SH-SY5Y (cell line): ENCODE results near the gene RPL13.

ENCODE experiments used
- GATA2 ChIP-seq: IDR thresholded peaks from 2 replicates; pipeline ENCODE4 v1.6.1; 2011; ENCODE audit warnings: mild to moderate bottlenecking, low read depth, low read length
- GATA3 ChIP-seq: IDR thresholded peaks from 2 replicates; pipeline ENCODE4 v1.6.1; 2011; ENCODE audit warnings: low read depth, mild to moderate bottlenecking, low read length, moderate library complexity

RPL13 gene

GRCh38 chr16:89536886-89537548, 23.5 kb upstream of the RPL13 start:
- TF ChIP-seq GATA2: no peak
- no peak for TF ChIP-seq GATA3

- no peak for TF ChIP-seq GATA2
- no peak for TF ChIP-seq GATA3
These were observed 22.9 kb upstream of the RPL13 start for GRCh38 chr16:89537549-89537925.

GRCh38 chr16:89538286-89538685, 22.2 kb upstream of the RPL13 start:
- TF ChIP-seq GATA2 (no peak), GATA3 (no peak)

GRCh38 chr16:89540557-89540956, 19.9 kb upstream of the RPL13 start:
- TF ChIP-seq GATA3 (no peak), GATA2 (no peak)

- no peak for TF ChIP-seq GATA3
- TF ChIP-seq GATA2: no peak
These were observed 18.7 kb upstream of the RPL13 start for GRCh38 chr16:89541792-89542191.

DNA sequence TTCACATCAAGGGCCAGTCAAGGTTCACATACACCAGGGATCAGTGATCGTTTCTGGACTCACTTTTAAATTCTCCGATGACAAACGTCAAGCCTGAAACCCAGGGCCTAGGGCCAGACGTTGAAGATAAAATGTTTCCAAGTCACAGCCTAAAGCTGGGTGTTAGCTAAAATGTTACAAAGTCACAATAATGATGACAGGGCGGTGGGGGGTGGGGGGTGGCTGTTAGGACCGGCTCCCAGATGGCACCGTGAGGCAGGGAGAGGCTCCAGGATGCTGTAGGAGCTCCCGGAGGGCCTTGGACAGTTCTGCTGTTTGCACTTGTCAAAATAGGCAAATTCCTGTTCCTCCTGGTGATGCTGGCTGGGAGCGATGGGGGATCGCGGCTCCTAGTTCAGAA, 16.4 kb upstream of the RPL13 start:
- no peak for TF ChIP-seq GATA3
- TF ChIP-seq GATA2: no peak

DNA sequence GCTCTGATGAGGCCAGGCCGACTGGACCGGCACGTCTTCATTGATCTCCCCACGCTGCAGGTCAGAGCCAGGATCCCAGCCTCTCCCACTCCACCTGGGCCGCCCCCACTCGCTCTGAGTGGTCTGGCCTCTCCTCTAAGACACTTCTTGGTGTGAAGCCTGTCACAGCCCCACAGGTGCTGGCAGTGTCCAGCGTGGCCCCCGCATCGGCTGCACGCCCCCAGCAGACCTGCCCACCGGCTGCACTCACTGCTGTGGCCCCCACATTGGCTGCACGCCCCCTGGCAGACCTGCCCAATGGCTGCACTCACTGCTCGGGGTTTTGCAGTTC, 15.8 kb upstream of the RPL13 start:
- no peak for TF ChIP-seq GATA2
- no peak for TF ChIP-seq GATA3

DNA sequence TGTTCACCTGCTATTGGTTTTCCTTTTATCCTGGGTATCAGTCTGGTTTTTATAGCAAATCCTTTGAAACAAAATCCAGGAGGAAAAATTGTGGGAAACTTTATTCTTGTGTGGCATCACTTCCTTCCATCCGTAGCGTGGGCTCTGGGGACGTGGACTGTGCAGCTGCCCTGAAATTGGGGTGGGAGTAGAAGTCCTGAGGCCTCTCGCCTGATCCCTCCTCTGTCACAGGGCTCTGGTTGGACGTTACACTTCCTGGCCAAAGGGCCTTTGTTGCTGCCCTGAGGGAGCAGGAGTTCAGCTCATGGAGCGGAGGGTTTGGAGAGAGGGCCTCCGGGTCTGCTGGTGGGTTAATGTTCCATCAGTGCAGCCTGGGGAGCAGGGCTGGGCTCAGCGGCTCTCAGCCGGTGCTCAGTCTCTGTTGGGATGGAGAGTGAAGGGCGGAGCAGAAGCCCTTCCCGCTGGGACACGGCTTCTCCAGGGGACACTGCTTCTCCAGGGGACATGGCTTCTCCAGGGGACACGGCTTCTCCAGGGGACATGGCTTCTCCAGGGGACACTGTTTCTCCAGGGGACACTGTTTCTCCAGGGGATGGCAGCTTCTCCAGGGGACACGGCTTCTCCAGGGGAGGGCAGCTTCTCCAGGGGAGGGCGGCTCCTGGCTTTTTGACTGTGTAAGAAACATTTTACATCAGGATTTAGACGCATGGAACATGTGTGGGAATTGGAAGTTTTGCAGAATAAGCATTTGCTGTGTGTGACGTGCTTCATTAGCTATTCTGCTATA, 15.2 kb upstream of the RPL13 start:
- no peak for TF ChIP-seq GATA3
- no peak for TF ChIP-seq GATA2

DNA sequence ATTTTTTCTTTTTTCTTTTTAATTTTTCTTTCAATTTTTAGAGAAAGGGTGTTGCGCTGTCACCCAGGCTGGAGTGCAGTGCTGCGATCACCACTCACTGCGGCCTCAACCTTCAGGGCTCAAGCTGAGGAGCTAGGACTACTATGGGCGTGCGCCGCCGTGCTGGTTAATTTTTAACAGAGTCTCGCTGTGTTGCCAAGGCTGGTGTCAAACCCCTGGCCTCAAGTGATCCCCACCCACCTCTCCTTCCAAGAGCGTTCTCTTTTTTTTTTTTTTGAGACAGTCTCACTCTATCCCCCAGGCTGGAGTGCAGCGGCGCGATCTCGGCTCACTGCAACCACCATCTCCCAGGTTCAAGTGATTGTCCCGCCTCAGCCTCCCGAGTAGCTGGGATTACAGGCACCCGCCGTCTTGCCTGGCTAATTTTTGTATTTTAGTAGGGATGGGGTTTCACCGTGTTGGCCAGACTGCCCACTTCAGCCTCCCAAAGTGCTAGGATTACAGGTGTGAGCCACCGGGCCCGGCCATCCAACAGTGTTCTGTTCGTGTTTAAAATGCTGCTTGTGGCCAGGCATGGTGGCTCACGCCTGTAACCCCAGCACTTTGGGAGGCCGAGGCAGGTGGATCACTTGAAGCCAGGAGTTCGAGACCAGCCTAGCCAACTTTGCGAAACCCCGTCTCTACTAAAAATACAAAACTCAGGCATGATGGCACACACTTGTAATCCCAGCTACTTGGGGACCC, 14.5 kb upstream of the RPL13 start:
- TF ChIP-seq GATA2 (no peak), GATA3 (no peak)

- TF ChIP-seq GATA2 (no peak), GATA3 (no peak)
These were observed 13.7 kb upstream of the RPL13 start for GRCh38 chr16:89546781-89547180.

- TF ChIP-seq GATA3: no peak
- TF ChIP-seq GATA2: no peak
These were observed 13.2 kb upstream of the RPL13 start for GRCh38 chr16:89547291-89547690.

DNA sequence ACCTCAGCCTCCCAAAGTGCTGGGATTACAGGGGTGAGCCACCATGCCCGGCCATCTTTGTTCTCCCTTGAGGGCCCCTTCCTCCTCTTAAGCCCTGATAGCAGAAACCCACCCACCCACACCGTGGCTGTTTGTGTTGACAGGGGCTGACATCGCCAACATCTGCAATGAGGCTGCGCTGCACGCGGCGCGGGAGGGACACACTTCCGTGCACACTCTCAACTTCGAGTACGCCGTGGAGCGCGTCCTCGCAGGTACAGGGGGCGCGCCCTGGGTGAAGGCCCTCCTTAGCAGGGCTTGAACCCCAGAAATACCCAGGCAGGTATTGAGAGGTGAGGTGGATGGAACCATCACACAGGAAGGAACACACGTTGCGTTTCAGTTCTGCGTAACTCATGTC, 12.6 kb upstream of the RPL13 start:
- TF ChIP-seq GATA3: no peak
- no peak for TF ChIP-seq GATA2

- TF ChIP-seq GATA3 (no peak), GATA2 (no peak)
These were observed 12.0 kb upstream of the RPL13 start for GRCh38 chr16:89548344-89549006.

DNA sequence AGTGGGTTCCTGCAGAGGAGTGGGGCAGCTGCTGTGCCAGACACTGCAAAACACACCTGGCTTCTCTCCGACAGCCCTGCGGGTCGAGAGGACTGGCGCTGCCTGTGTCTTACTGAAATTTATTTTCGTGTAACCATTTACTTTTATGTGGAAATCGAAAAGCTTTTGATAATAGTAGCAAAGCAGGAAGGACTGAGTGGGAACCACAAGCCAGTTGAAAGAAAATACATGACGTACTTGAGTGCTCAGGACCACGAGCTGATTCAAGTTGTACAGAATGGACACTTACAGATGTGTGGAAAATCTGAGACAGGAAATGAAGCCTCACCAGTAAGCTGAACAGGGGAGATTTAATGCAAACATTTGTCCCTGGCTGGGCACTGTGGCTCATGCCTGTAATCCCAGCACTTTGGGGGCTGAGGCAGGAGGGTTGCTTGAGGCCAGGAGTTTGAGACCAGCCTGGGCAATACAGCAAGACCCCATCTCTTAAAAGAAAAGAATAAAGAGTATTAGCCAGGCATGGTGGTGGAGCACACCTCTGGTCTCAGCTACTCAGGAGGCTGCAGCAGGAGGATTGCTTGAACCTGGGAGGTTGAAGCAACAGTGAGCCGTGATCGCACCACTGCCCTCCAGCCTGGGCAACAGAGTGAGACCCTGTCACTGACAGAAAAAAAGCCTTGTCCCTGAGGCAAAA, 11.3 kb upstream of the RPL13 start:
- TF ChIP-seq GATA3: no peak
- no peak for TF ChIP-seq GATA2
